Activated naive CD4-positive, alpha-beta T cell treated with anti-CD3 and anti-CD28 coated beads for 36 hours (primary cell): ENCODE results near the gene FUT8. TPM values are rescaled to one million over a fixed set of nuclear protein-coding genes. Genes with fewer than 3 reads are reported as not detected.

Source experiments
- CTCF ChIA-PET: fragments of 350-600 bp; sonication (Branson Sonifier 250); formaldehyde crosslinking; loops from one replicate; lab custom pipeline; 2021; ENCODE audit warnings: antibody characterized with exemption; lab: Charles Lee
- DNase-seq: peaks from one replicate; pipeline ENCODE4 v3.0.0-alpha.2; 2020
- H3K27ac Mint-ChIP-seq: one replicate; pipeline ENCODE4 v1.8.0; 2021; ENCODE audit warnings: mild to moderate bottlenecking, mixed read lengths
- H3K27me3 Mint-ChIP-seq: one replicate; pipeline ENCODE4 v1.8.0; 2021; ENCODE audit warnings: low read depth, mixed read lengths
- H3K36me3 Mint-ChIP-seq: one replicate; pipeline ENCODE4 v1.8.0; 2021; ENCODE audit warnings: low read depth, mixed read lengths
- H3K4me1 Mint-ChIP-seq: one replicate; pipeline ENCODE4 v1.8.0; 2021; ENCODE audit warnings: low read depth, mixed read lengths
- H3K4me3 Mint-ChIP-seq: one replicate; pipeline ENCODE4 v1.8.0; 2021; ENCODE audit warnings: mild to moderate bottlenecking, moderate library complexity, mixed read lengths
- H3K9me3 Mint-ChIP-seq: one replicate; pipeline ENCODE4 v1.8.0; 2021; ENCODE audit warnings: mixed read lengths
- intact Hi-C: fragments of 100-400 bp; cut with micrococcal nuclease; formaldehyde crosslinking; loops from one replicate; pipeline ENCODE4 v1.15.1; 2023
- total RNA-seq, 2 experiments: library from RNA; stranded (reverse); gene quantifications; one replicate each; pipeline ENCODE4 v1.2.3, GENCODE V29; 2021

Gene FUT8
- total RNA-seq, 2 experiments from 2014 or later, result 34.6 to 38.7 TPM

DNA sequence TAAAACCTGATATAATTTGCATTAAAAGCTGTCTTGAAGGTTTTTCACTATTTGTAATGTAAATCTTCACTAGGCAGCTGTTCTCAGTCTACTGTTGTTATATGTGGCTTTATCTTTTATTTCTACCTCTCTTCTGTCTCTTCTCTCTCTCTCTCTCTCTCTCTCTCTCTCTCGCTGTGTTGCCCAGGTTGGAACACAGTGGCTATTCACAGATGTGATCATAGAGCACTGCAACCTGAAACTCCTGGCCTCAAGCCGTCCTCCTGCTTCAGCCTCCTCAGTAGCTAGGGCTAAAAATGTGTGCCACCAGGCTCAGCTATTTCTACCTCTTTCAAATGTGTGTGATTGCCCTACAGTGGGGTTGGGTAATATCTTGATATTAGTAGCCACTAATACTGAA lies 21.1 kb downstream of the FUT8 start:
- Mint-ChIP-seq H3K27ac (no peak overlapping the region), H3K36me3 (peaks cover 12% of the 10 kb centered on the region), H3K4me1 (peaks cover 32% of the 10 kb centered on the region), H3K9me3 (peaks cover 2% of the 10 kb centered on the region), H3K4me3 (no peak overlapping the region), H3K27me3 (no peaks in the 10 kb centered on the region)
- intact Hi-C loops, result no loop called here
- CTCF ChIA-PET, result interaction anchor here (0.6 to 1.0 kb wide), 4 partner anchors 27 to 793 kb away, joined by 3 read pairs; no protein-coding TSS in a partner anchor
- DNase-seq, result no peak

- no peak overlapping the region for H3K4me3 Mint-ChIP-seq
- intact Hi-C loops, result no loop called here
Measured at GRCh38 chr14:65434216-65434850, 21.8 kb downstream of the FUT8 start.

GRCh38 chr14:65438266-65438933 lies 25.9 kb downstream of the FUT8 start:
- CTCF ChIA-PET, result interaction anchor here (0.6 to 1.4 kb wide), 3 partner anchors 22 to 275 kb away, joined by 3 to 6 read pairs (median 3); no protein-coding TSS in a partner anchor
- Mint-ChIP-seq H3K9me3 (peaks cover 2% of the 10 kb centered on the region), H3K36me3 (peaks cover 13% of the 10 kb centered on the region), H3K4me1 (peaks cover 23% of the 10 kb centered on the region), H3K27ac (peak overlapping the region; percentile 28), H3K4me3 (no peak overlapping the region), H3K27me3 (no peaks in the 10 kb centered on the region)
- no peak for DNase-seq
- intact Hi-C loops, result loop anchor here (2.0 kb wide), 1 partner anchor 38 kb away; no protein-coding TSS in a partner anchor

More at GRCh38 chr14:65434216-65434850, 21.8 kb downstream of the FUT8 start:
- Mint-ChIP-seq H3K9me3 (peaks cover 2% of the 10 kb centered on the region), H3K4me1 (peaks cover 37% of the 10 kb centered on the region), H3K27me3 (no peaks in the 10 kb centered on the region), H3K36me3 (peaks cover 12% of the 10 kb centered on the region), H3K27ac (no peak overlapping the region)
- no peak for DNase-seq
- CTCF ChIA-PET, result interaction anchor here (0.6 kb wide), 2 partner anchors 525 to 793 kb away, joined by 3 read pairs; no protein-coding TSS in a partner anchor

GRCh38 chr14:65439117-65439516 lies 26.6 kb downstream of the FUT8 start:
- Mint-ChIP-seq H3K27ac (no peak overlapping the region), H3K9me3 (peaks cover 3% of the 10 kb centered on the region), H3K4me3 (no peak overlapping the region), H3K4me1 (peaks cover 22% of the 10 kb centered on the region), H3K36me3 (peaks cover 13% of the 10 kb centered on the region), H3K27me3 (no peaks in the 10 kb centered on the region)
- CTCF ChIA-PET, result no interaction called here
- intact Hi-C loops, result loop anchor here (2.0 kb wide), 1 partner anchor 38 kb away; no protein-coding TSS in a partner anchor
- no peak for DNase-seq

GRCh38 chr14:65440230-65440629 lies 27.7 kb downstream of the FUT8 start:
- Mint-ChIP-seq H3K4me1 (peaks cover 29% of the 10 kb centered on the region), H3K27ac (no peak overlapping the region), H3K4me3 (no peak overlapping the region), H3K9me3 (peaks cover 2% of the 10 kb centered on the region), H3K27me3 (no peaks in the 10 kb centered on the region), H3K36me3 (peaks cover 16% of the 10 kb centered on the region)
- intact Hi-C loops, result no loop called here
- no peak for DNase-seq
- CTCF ChIA-PET, result interaction anchor here (0.7 to 1.2 kb wide), 2 partner anchors 25 to 384 kb away, joined by 4 read pairs; no protein-coding TSS in a partner anchor

- DNase-seq, result no peak
- Mint-ChIP-seq H3K27me3 (no peaks in the 10 kb centered on the region), H3K4me3 (no peak overlapping the region), H3K27ac (no peak overlapping the region), H3K9me3 (peaks cover 2% of the 10 kb centered on the region), H3K36me3 (peaks cover 17% of the 10 kb centered on the region), H3K4me1 (peaks cover 13% of the 10 kb centered on the region)
- CTCF ChIA-PET, result interaction anchor here (0.9 to 1.6 kb wide), 2 partner anchors 9 to 29 kb away, joined by 3 to 6 read pairs; no protein-coding TSS in a partner anchor
- intact Hi-C loops, result no loop called here
Measured at GRCh38 chr14:65444230-65444629, 31.7 kb downstream of the FUT8 start.

DNA sequence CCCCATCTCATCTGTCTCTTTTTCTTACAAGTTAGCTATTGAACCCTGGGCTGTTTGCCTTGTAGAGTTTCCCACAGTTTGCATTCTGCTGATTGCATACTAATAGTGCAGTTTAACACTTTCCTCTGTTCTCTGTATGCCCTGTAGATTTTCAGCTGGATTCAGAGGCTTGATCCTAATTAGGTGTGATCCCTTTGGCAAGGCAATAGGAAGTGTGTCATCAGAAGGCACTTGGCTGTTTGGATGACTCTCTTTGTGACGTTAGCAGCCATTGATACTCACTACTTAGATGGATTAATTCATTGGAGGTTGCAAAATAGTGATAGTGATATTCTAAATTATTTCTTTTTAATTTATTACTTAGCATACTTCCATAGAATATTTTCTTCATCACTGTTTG lies 33.6 kb downstream of the FUT8 start:
- no peaks in the 10 kb centered on the region for H3K27me3 Mint-ChIP-seq

DNA sequence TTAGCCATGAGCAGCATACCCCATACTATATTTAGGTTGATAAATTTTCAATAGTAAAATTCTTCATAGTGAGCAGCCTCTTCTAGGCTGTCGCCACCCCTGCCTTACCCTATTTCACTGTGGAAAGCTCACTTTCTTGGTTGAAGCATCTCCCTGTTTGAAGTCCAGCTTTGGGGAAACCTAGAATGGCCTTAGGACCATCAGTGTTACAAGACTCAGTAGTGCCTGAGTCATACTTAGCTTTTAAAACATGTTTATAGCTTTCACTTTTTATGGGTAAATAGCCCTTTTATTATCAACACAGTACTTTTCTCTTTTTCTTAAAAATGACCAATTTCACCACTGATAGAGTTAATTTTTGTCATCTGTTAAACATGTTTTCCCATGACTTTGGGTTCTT lies 37.1 kb downstream of the FUT8 start:
- intact Hi-C loops, result no loop called here
- H3K4me3 Mint-ChIP-seq, result no peak overlapping the region
- no peaks in the 10 kb centered on the region for H3K27me3 Mint-ChIP-seq
- no peak for DNase-seq
- peaks cover 4% of the 10 kb centered on the region for H3K9me3 Mint-ChIP-seq
- CTCF ChIA-PET, result no interaction called here
- H3K36me3 Mint-ChIP-seq, result peaks cover 35% of the 10 kb centered on the region
- H3K27ac Mint-ChIP-seq, result no peak overlapping the region
- H3K4me1 Mint-ChIP-seq, result peaks cover 15% of the 10 kb centered on the region

More for the DNA sequence above, 33.6 kb downstream of the FUT8 start:
- Mint-ChIP-seq H3K27ac (no peak overlapping the region), H3K36me3 (peaks cover 24% of the 10 kb centered on the region), H3K4me1 (peaks cover 13% of the 10 kb centered on the region), H3K9me3 (peaks cover 2% of the 10 kb centered on the region), H3K4me3 (no peak overlapping the region)
- DNase-seq, result no peak
- CTCF ChIA-PET, result interaction anchor here (1.0 kb wide), 1 partner anchor 9 kb away, joined by 4 read pairs; no protein-coding TSS in a partner anchor
- intact Hi-C loops, result no loop called here

- CTCF ChIA-PET, result interaction anchor here (0.7 kb wide), 1 partner anchor 37 kb away, joined by 3 read pairs; no protein-coding TSS in a partner anchor
- intact Hi-C loops, result no loop called here
Measured at GRCh38 chr14:65453807-65454480, 41.4 kb downstream of the FUT8 start.

GRCh38 chr14:65456247-65456646 lies 43.7 kb downstream of the FUT8 start:
- peaks cover 48% of the 10 kb centered on the region for H3K36me3 Mint-ChIP-seq
- intact Hi-C loops, result no loop called here
- no peak overlapping the region for H3K4me3 Mint-ChIP-seq
- no peak overlapping the region for H3K27ac Mint-ChIP-seq
- peaks cover 16% of the 10 kb centered on the region for H3K4me1 Mint-ChIP-seq
- peaks cover 9% of the 10 kb centered on the region for H3K9me3 Mint-ChIP-seq
- CTCF ChIA-PET, result no interaction called here
- no peaks in the 10 kb centered on the region for H3K27me3 Mint-ChIP-seq
- no peak for DNase-seq

More at GRCh38 chr14:65453807-65454480, 41.4 kb downstream of the FUT8 start:
- no peak overlapping the region for H3K4me3 Mint-ChIP-seq
- H3K27me3 Mint-ChIP-seq, result no peaks in the 10 kb centered on the region
- DNase-seq, result no peak
- H3K27ac Mint-ChIP-seq, result no peak overlapping the region
- peaks cover 48% of the 10 kb centered on the region for H3K36me3 Mint-ChIP-seq
- peaks cover 9% of the 10 kb centered on the region for H3K9me3 Mint-ChIP-seq
- H3K4me1 Mint-ChIP-seq, result peaks cover 9% of the 10 kb centered on the region

DNA sequence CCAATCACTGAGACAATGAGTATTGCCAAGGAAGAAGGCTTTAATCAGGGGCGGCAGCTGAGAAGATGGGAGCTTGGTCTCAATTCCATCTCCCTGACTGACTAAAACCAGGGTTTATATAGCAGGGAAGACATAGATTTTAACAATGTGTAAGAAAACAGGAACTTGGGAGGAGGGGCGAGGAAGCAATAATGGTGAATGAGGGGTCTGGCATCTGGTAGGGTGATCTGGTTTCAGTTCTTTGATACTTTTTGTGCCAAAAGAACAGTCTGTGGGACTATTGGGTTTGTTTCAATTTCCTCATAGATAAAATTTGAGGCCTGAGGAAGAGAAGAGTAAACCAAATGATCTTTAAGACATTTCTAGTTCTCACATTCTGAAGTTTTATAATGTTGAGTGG lies 49.2 kb downstream of the FUT8 start:
- peak overlapping the region; percentile 25 for H3K27ac Mint-ChIP-seq

DNA sequence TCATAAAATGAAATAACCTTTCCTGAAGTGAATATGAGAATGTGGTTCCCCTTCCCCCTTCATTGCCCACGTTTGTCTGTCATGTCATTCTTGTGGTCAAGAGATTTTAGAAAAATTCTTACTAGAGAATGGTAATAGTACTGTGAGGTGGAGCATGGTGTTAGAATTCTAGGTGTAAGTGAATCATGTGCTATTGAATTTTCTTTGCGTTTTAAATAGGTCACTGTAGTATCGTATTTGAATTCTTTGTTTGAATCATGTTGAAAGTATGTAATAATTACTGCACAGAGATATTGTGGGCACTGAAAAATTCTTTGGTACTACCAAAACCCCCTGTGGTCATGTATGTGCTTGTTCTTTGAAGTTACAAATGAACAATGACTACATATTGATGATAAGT lies 49.9 kb downstream of the FUT8 start:
- Mint-ChIP-seq H3K9me3 (no peaks in the 10 kb centered on the region), H3K27me3 (no peaks in the 10 kb centered on the region), H3K4me3 (no peak overlapping the region), H3K36me3 (peaks cover 28% of the 10 kb centered on the region), H3K4me1 (peaks cover 28% of the 10 kb centered on the region), H3K27ac (no peak overlapping the region)
- DNase-seq, result no peak
- CTCF ChIA-PET, result no interaction called here
- intact Hi-C loops, result no loop called here

More for the DNA sequence above, 49.2 kb downstream of the FUT8 start:
- Mint-ChIP-seq H3K4me1 (peaks cover 28% of the 10 kb centered on the region), H3K27me3 (no peaks in the 10 kb centered on the region), H3K9me3 (no peaks in the 10 kb centered on the region), H3K4me3 (no peak overlapping the region), H3K36me3 (peaks cover 33% of the 10 kb centered on the region)
- DNase-seq, result no peak
- CTCF ChIA-PET, result no interaction called here
- intact Hi-C loops, result no loop called here
